Measurements from ENCODE around the gene DNAJB14. TPM values are rescaled to one million over a fixed set of nuclear protein-coding genes. Genes with fewer than 3 reads are reported as not detected.

DNAJB14 gene
- total and polyA plus RNA-seq, 2 of the 13 experiments (the other 11 are each of a cell fraction or from before 2014, with no cell fraction given) = 9.1 to 38.1 TPM

DNA sequence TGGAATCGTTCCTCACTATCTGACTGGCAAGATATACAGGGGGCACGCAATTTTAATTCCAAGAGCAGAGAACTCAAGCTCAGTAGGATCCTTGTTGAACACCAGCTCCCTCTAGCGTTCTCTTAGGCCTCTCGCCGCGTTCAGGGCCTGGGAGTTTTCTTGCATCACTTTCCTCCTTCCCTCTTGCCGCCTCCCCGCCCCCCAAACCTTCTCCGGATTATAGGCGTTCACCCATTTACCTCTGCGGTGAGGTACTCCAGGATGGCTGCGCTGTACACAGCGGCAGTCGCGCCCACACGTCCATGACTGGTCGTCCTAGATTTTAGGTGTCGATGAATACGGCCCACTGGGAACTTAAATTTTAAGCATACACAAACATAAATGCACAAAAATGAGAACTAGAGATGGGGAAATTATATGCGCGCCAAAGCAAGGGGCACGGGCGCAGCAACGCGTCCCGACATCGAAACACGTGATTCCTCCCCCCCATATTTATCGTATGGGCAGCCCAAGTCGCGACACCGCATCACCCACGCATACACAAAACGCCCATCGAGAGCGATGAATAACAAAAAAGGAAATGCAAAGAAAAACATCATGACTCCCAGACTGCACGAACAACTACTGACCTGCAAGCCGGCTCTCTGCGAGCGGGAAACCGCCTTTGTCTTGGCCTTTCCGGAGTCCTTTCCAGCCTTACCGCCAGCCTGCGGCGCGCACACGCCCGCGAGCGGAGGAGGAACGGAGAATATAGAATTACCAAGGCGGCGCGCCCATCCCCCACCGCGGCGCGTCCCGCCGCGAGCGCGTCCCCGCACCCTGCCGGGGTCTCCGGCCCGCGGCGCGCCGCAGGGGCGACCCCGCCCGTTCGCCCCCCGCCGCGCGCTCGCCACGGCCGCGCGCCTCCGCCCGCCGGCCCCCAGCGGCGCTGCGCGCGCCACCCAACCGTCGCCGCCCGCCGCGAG lies 2.9 kb upstream of the DNAJB14 start (continued):
- TF ChIP-seq, protein P1, sequence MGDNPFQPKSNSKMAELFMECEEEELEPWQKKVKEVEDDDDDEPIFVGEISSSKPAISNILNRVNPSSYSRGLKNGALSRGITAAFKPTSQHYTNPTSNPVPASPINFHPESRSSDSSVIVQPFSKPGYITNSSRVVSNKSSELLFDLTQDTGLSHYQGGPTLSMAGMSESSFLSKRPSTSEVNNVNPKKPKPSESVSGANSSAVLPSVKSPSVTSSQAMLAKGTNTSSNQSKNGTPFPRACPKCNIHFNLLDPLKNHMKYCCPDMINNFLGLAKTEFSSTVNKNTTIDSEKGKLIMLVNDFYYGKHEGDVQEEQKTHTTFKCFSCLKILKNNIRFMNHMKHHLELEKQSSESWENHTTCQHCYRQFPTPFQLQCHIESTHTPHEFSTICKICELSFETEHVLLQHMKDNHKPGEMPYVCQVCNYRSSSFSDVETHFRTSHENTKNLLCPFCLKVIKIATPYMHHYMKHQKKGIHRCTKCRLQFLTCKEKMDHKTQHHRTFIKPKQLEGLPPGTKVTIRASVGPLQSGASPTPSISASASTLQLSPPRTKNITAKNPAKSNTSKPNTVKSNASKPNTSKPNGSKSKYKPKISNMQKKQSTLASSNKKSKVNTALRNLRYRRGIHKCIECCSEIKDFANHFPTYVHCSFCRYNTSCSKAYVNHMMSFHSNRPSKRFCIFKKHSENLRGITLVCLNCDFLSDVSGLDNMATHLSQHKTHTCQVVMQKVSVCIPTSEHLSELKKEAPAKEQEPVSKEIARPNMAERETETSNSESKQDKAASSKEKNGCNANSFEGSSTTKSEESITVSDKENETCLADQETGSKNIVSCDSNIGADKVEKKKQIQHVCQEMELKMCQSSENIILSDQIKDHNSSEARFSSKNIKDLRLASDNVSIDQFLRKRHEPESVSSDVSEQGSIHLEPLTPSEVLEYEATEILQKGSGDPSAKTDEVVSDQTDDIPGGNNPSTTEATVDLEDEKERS (CRISPR knock-in tag; IDR thresholded peaks at IDR 0.05) = no peak
- TF ChIP-seq ZBTB14 (CRISPR knock-in tag; IDR thresholded peaks at IDR 0.05) (no peak; the same call in 1 of the 2 replicates), SIX4 (CRISPR knock-in tag; IDR thresholded peaks at IDR 0.05) (no peak), ZNF232 (CRISPR knock-in tag; IDR thresholded peaks at IDR 0.05; ENCODE audit: borderline replicate concordance) (no peak), PATZ1 (CRISPR knock-in tag; IDR thresholded peaks at IDR 0.05) (peak; percentile 59; the same call in 1 of the 2 replicates), ZNF546 (CRISPR knock-in tag; conservative IDR thresholded peaks at IDR 0.05) (no peak), FOXJ3 (CRISPR knock-in tag; IDR thresholded peaks at IDR 0.05; ENCODE audit: borderline replicate concordance) (no peak), ZNF280B (CRISPR knock-in tag; IDR thresholded peaks at IDR 0.05; ENCODE audit: borderline replicate concordance) (no peak), TAF15 (IDR thresholded peaks at IDR 0.05; ENCODE audit: low read depth, low read length, poor library complexity, severe bottlenecking) (no peak), EP300 (IDR thresholded peaks at IDR 0.05; ENCODE audit: low read depth in 2 of 2, low read length in 2 of 2) (0 out of 4 replicates have a peak, but pooled peaks of 1 of the 2 experiments have one; percentile 20), EP300 (CRISPR knock-in tag; IDR thresholded peaks at IDR 0.05; ENCODE audit: borderline replicate concordance) (no peak), TFAP4 (IDR thresholded peaks at IDR 0.05; ENCODE audit: borderline replicate concordance, low read depth) (no peak), KLF9 (CRISPR knock-in tag; IDR thresholded peaks at IDR 0.05; ENCODE audit: low read depth) (no peak), ZNF572 (CRISPR knock-in tag; IDR thresholded peaks at IDR 0.05) (no peak), XRCC5 (optimal IDR thresholded peaks at IDR 0.05; ENCODE audit: low read length) (peak; percentile 74), MTF1 (CRISPR knock-in tag; IDR thresholded peaks at IDR 0.05) (no peak), ETS1 (CRISPR knock-in tag; IDR thresholded peaks at IDR 0.05) (no peak)

Measured in HepG2 (cell line).